GM21723 (cell line): ENCODE data around the gene VWA3A.
"Not testable (repeated sequence)": the region's sequence is repeated elsewhere in the genome, so short reads cannot be mapped to it uniquely, and the experiment has no call there.

ENCODE experiments used
- ATAC-seq: cut with Tn5 transposase; IDR thresholded peaks from one replicate; pipeline ENCODE4 v1.9.1; 2021; ENCODE audit warnings: mild to moderate bottlenecking, moderate library complexity; ENCODE audit not compliant: unreplicated experiment

The VWA3A gene

GRCh38 chr16:22181843-22182242 lies 89.5 kb downstream of the VWA3A start:
- no peak for ATAC-seq

GRCh38 chr16:22183335-22183734 lies 91.0 kb downstream of the VWA3A start:
- no peak for ATAC-seq

GRCh38 chr16:22183901-22184614 lies 91.7 kb downstream of the VWA3A start:
- ATAC-seq = no peak

GRCh38 chr16:22184615-22184968 lies 92.3 kb downstream of the VWA3A start:
- ATAC-seq = no peak

GRCh38 chr16:22186517-22186916 lies 94.2 kb downstream of the VWA3A start:
- no peak for ATAC-seq

GRCh38 chr16:22188267-22188594 lies 95.9 kb downstream of the VWA3A start:
- no peak for ATAC-seq

- ATAC-seq = no peak
Measured at GRCh38 chr16:22188595-22189442, 96.5 kb downstream of the VWA3A start.

- no peak for ATAC-seq
Measured at GRCh38 chr16:22189473-22190080, 97.2 kb downstream of the VWA3A start.

- ATAC-seq = peak; percentile 61
Measured at GRCh38 chr16:22190081-22190775, 97.9 kb downstream of the VWA3A start.

- ATAC-seq = peak; percentile 43
Measured at GRCh38 chr16:22190776-22191531, 98.6 kb downstream of the VWA3A start.

GRCh38 chr16:22191532-22192260 lies 99.4 kb downstream of the VWA3A start:
- ATAC-seq = no peak

- no peak for ATAC-seq
Measured at GRCh38 chr16:22192261-22193062, 100.1 kb downstream of the VWA3A start.

- no peak for ATAC-seq
Measured at GRCh38 chr16:22193063-22193411, 100.7 kb downstream of the VWA3A start.

GRCh38 chr16:22194707-22195444 lies 102.5 kb downstream of the VWA3A start:
- ATAC-seq = no peak

- ATAC-seq = no peak
Measured at GRCh38 chr16:22195445-22195694, 103.0 kb downstream of the VWA3A start.

GRCh38 chr16:22195695-22196558 lies 103.6 kb downstream of the VWA3A start:
- peak; percentile 26 for ATAC-seq

- ATAC-seq = not testable (repeated sequence)
Measured at GRCh38 chr16:22196559-22197168, 104.3 kb downstream of the VWA3A start.
